ENCODE results near the gene CYS1.

CYS1 gene

DNA sequence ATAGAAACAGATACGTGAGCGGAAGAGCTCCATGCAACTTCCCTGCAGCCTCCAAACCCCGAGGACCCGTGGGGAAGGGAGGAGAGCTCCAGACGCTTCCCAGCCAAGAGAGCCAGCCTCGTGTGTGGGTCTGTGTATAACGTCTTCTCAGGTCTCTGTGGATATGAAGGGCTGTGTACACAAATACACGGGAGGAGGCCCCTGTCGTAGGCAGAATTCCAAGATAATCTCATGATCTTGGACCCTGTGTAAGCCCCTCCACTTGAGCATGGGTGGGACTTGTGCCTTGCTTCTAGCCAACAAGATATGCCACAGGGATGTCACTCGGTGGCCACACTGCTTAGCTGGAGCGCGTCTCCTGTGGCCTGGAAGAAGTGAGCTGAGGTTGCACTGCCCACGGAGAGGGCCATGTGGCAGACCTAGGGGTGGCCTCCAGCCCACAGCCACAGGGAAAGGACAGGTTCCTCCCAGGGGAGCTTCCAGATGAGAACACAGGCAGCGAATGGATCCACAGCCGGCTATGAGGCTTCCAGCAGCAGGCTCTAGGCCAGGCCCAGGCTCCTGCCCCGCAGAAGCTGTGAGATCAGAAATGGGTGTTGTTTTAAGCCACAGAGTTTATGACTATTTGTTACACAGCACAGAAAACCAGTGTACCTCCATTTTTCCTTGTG lies 52.4 kb downstream of the CYS1 start:
- DNase-seq (ENCODE audit: low spot score), result no peak
- TF ChIP-seq, protein P1, sequence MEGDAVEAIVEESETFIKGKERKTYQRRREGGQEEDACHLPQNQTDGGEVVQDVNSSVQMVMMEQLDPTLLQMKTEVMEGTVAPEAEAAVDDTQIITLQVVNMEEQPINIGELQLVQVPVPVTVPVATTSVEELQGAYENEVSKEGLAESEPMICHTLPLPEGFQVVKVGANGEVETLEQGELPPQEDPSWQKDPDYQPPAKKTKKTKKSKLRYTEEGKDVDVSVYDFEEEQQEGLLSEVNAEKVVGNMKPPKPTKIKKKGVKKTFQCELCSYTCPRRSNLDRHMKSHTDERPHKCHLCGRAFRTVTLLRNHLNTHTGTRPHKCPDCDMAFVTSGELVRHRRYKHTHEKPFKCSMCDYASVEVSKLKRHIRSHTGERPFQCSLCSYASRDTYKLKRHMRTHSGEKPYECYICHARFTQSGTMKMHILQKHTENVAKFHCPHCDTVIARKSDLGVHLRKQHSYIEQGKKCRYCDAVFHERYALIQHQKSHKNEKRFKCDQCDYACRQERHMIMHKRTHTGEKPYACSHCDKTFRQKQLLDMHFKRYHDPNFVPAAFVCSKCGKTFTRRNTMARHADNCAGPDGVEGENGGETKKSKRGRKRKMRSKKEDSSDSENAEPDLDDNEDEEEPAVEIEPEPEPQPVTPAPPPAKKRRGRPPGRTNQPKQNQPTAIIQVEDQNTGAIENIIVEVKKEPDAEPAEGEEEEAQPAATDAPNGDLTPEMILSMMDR (IDR thresholded peaks at IDR 0.05; ENCODE audit: extremely low read depth, missing control alignments), result no peak

DNA sequence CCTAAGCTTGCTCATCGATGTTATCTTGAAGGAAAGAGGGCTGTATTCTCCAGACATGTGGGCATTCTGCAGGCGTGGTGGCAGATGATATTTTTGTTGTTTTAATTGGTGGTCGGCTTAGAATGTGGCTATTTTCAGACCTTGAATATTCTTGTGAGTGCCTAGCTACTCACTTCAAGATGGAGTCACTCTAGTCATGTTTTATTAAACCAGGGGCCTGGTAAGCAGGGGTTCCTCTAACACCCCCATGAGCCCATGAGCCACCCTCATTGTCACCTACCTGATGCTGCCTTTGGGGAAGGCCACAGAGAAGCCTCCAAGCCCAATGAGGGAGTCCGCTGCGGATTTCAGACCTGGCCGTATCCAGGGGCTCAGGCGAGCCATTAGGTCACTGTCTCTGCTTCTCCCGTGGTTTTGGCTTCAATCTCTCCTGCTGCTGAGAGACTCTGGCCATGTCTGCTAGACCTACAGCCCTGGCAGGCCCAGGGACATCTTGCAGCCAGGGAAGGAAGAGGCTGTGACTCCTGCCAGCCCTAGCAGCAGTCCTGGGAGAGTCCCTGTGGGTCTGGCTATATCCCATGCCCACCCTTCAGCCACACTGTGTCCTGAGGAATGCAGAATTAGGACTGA lies 53.2 kb downstream of the CYS1 start:
- no peak for DNase-seq (ENCODE audit: low spot score)
- TF ChIP-seq, protein P1 (IDR thresholded peaks at IDR 0.05; ENCODE audit: extremely low read depth, missing control alignments), result no peak

DNA sequence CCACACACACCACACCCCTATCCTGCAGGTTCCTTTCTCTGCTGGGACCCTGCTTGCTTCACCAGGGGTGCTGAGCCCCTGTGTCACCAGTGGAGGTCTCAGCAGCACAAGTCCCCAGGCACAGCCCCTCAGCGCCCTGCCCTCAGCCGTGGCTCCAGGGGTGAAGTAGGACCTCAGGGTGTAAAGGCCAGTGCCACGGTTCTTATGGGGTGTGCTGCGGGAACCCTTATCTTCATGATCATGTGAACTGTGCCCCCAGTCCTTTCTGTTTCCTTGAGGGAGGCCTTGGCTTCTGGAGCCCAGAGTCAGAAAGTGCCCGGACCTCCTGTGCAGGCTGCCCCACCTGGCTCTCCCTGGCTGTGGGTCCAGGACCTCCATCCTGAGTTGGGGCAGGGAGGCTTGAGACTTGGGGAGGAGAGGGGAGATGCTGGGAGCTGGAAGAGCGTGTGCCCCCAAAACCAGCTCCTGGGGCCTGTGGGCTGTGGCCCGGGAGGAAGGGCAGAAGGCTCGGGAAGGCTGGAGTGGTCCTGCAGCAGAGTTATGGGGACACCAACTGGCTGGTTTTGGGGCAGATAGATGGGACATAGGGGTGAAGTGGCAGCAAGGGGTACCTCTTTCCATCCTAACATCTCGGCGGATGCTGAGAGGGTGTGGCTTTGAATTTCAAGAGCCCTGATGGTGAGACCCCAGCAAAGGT lies 57.1 kb downstream of the CYS1 start:
- no peak for DNase-seq (ENCODE audit: low spot score)
- TF ChIP-seq, protein P1 (IDR thresholded peaks at IDR 0.05; ENCODE audit: extremely low read depth, missing control alignments), result no peak

DNA sequence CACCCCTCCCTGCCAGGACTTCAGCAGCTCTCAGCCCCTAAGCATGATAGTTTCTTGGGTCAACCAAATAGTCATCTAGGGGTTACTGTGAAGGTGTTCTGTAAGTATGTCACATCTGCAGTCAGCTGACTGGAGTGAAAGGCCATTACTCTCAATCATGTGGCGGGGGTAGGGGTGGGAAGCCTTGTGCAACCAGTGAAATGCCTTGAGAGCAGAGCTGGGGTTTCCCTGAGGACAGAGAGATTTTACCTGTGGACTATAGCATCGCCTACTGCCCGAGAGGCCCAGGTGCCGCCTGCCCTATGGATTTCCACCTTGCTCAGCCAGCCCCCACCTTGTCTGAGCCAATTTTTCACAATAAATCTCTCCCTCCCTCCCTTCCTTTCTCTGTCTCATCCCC lies 57.8 kb downstream of the CYS1 start:
- no peak for DNase-seq (ENCODE audit: low spot score)
- TF ChIP-seq, protein P1 (IDR thresholded peaks at IDR 0.05; ENCODE audit: extremely low read depth, missing control alignments), result no peak

DNA sequence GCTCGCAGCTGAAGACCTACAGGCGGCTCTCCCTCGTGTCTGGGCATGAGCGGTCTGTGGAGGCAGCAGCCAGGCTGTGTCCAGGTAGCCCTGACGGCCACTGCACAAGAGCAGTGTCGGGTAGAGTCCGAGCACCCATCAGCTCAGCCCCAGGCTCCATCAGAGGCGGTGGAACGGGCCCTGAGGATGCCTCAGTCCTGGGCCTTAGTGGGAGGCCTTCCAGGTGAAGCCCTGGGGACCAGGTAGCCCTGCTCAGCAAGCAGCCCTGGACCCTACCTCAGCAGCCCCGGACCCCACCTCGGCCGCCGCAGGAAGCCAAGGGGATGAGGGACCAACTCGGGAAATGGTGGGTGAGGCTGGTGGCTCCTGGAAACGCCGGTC lies 58.2 kb downstream of the CYS1 start:
- no peak for DNase-seq (ENCODE audit: low spot score)
- TF ChIP-seq, protein P1 (IDR thresholded peaks at IDR 0.05; ENCODE audit: extremely low read depth, missing control alignments), result no peak

DNA sequence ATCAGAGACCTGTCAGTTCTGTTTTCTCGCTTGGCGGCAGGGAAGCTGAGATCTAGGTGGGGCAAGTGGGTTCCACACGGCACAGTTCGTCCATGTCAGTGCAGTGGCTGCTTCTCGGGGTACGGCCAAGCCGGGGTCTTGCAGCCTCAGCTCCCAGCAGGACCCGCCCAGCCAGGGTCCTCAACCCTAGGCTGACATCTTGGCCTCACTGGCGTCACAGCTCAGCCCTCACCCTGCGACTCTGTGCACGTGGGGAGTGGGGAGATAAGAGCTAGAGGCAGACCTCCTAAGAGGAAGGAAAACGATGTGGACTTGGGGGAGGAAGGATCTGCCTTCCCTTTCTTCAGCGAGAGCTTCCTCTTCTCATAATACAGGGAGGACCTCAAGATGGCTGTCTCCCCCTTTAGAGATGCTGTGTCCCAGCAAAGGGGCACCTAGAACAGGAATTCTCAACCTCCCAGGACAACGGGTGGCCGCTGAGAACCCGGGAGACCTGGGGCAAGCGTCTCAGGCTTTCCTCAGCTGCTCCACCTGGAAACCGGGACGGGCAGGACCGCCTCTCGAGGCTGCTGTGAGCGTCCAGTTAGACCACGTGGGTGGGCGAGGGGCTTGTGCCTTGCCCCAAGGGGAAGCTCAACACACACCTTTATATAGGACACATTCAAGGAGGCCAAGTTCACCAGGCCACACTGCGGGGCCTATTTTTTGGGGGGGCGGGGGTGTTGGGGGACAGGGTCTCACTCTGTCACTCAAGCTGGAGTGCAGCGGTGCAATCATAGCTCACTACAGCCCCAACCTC lies 60.4 kb downstream of the CYS1 start:
- no peak for DNase-seq (ENCODE audit: low spot score)
- TF ChIP-seq, protein P1 (IDR thresholded peaks at IDR 0.05; ENCODE audit: extremely low read depth, missing control alignments), result no peak
